ENCODE results near the gene RPL13.

Gene RPL13

DNA sequence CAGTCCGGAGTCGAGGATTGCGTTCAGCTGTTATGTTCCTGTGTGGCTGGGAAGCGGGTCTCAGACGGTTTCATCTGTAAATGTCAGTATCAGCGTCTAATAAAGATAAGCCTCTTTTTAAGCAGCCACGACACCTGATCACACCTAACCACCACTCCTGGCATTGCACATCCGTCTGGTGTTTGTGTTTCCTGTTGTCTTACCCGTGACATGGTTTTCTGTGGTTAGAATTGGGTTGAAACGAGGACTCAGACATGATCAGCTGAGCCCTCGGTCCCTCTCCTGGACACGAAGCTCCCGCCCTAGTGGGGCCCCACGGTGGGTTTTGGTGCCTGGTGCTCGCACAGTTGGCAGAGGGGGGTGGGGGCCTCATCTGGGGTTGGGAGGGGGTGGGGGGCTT lies 33.4 kb downstream of the RPL13 start:
- TF ChIP-seq CTCF (conservative IDR thresholded peaks at IDR 0.05; ENCODE audit: low read depth), result no peak
- DNase-seq (ENCODE audit: low spot score), result no peak
- ChIA-PET POLR2A (ENCODE audit: low non-redundant PET) (no interaction called here), CTCF (no interaction called here)
- peak overlapping the region; percentile 6; the same call in 1 of the 2 replicates for H3K27ac ChIP-seq

GRCh38 chr16:89595330-89596060 lies 35.0 kb downstream of the RPL13 start:
- H3K27ac ChIP-seq, result no peak overlapping the region; the same call in 1 of the 2 replicates
- no peak for DNase-seq (ENCODE audit: low spot score)
- TF ChIP-seq CTCF (conservative IDR thresholded peaks at IDR 0.05; ENCODE audit: low read depth), result no peak
- POLR2A ChIA-PET (ENCODE audit: low non-redundant PET), result no interaction called here
- CTCF ChIA-PET, result interaction anchor here (0.6 kb wide), 1 partner anchor 63 kb away, joined by 3 read pairs; no protein-coding TSS in a partner anchor

DNA sequence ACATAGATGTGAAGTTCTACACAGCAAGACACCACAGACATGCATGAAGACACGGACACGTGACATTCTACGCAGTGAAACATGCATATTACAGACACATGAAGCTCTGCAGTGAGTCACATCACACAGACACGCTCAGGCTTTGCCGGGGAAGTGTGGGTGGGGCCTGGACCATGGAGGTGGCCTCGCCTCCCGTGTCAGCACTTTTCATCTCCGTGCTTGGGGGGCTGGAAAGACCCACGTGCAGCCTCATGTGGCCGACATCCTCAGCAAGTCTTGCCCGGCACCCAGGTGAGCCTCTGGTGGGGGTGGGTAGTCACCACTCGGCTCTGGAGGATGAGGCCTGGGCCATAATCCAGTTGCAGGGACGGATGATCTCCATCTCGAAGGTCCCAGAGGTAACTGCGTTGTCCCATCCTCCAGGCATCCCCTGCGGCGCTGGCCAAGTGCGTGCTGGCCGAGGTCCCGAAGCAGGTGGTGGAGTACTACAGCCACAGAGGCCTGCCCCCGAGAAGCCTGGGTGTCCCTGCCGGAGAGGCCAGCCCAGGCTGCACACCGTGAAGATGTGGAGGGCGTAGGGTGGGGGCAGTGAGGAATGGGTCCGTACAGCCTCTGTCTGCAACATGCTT lies 35.7 kb downstream of the RPL13 start:
- ChIA-PET CTCF (no interaction called here), POLR2A (ENCODE audit: low non-redundant PET) (no interaction called here)
- DNase-seq (ENCODE audit: low spot score), result no peak
- TF ChIP-seq CTCF (conservative IDR thresholded peaks at IDR 0.05; ENCODE audit: low read depth), result no peak
- H3K27ac ChIP-seq, result no peak overlapping the region; the same call in 1 of the 2 replicates

DNA sequence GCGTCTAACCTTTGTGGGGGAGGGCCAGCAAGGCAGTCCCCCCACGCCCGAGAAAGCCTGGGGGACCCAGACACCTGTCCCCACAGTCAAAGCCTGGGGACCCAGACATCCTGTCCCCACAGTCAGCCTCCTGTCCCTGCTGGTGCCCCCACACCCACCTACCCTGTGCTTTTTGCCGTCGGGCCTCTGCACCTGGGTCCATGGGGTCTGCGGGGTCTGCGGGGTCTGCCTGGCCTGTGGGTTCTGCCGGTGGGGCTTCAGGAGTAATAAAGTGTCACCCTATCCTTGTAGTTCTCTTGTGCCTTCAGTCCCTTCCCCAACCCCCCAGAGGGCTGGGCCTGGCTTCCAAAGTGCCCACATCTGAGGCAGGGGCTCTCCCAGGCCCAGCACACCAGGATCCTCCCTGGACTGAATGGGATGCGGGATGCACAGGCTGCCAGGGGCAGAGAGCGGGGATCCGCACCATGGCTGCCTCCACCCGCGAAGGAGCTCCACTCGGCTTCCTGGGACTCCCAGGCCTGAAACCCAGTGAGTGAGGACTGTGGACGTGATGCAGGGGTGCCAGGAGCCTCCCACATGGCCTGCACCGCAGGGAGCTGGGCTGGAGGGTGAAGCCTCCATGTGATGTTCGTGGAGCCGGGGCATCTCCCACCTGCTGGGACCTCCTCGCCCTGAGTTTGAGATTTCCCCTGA lies 36.6 kb downstream of the RPL13 start:
- H3K27ac ChIP-seq, result peak overlapping the region; percentile 25
- TF ChIP-seq CTCF (conservative IDR thresholded peaks at IDR 0.05; ENCODE audit: low read depth), result no peak
- POLR2A ChIA-PET (ENCODE audit: low non-redundant PET), result no interaction called here
- CTCF ChIA-PET, result no interaction called here
- DNase-seq (ENCODE audit: low spot score), result no peak

- POLR2A ChIA-PET (ENCODE audit: low non-redundant PET), result no interaction called here
- CTCF ChIA-PET, result no interaction called here
- no peak overlapping the region for H3K27ac ChIP-seq
- no peak for DNase-seq (ENCODE audit: low spot score)
- TF ChIP-seq CTCF (conservative IDR thresholded peaks at IDR 0.05; ENCODE audit: low read depth), result no peak
Observed at GRCh38 chr16:89598199-89598598, 37.7 kb downstream of the RPL13 start.

DNA sequence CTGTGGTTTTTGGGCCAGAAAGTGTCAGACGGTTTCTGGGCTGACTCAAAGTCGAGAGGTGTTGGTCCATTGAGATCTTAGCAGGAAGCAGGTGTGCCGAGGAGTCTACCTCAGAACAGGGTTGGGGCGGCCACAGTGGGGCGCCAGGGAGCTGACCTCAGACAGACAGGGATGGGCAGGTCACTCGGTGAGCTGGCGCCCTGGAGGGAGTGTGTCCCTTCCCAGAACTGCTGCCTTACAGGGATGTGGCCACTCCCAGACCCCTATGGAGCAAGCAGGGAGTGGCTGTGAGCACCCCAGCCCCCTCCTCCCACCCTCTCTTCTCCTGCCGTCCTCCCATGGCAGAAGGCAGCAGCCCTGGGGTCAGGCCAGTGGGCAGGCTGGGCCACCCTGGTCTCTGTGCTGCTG lies 39.0 kb downstream of the RPL13 start:
- ChIA-PET POLR2A (ENCODE audit: low non-redundant PET) (interaction anchor here (1.2 kb wide), 1 partner anchor 34 kb away, joined by 4 read pairs; no protein-coding TSS in a partner anchor), CTCF (interaction anchor here (0.5 to 1.5 kb wide), 5 partner anchors 7 to 260 kb away, joined by 3 to 7 read pairs (median 4); no protein-coding TSS in a partner anchor)
- H3K27ac ChIP-seq, result peak overlapping the region; percentile 56
- peak; percentile 28; the same call in 1 of the 2 replicates for TF ChIP-seq CTCF (conservative IDR thresholded peaks at IDR 0.05; ENCODE audit: low read depth)
- no peak for DNase-seq (ENCODE audit: low spot score)
